NCI-H345 treated with DMSO at 0.1 percent for 48 hours (cell line): Measurements from ENCODE around the gene RAB40A.
A peak's percentile ranks its signal among the peaks of the same experiment; 100 is the strongest.
"Not testable (repeated sequence)": the region's sequence is repeated elsewhere in the genome, so short reads cannot be mapped to it uniquely, and the experiment has no call there.

Experiments
- DNase-seq: peaks from one replicate; lab custom pipeline; 2025; ENCODE audit not compliant: unreplicated experiment; lab: John Stamatoyannopoulos, UW

Gene RAB40A

DNA sequence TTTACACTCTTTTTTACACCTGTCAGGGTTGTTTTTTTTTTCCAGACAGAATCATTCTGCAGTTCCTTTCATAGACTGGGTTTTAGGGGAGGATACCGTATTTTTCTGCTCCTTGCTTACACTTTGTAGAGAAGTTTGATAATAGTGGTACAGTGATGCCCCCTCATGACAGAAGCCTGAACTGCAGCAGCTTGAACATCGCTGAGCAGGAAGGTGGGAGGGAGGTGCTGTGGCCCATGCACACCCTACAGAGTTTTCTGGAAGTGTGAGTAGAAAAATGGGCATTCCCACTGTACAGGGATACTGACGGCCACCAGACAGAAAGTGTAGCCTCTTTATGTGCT is 54.5 kb downstream of the RAB40A start:
- DNase-seq: peak; percentile 43

- DNase-seq: peak; percentile 12
These were observed 55.1 kb downstream of the RAB40A start for GRCh38 chrX:103464072-103464773.

GRCh38 chrX:103461156-103461555 is 58.1 kb downstream of the RAB40A start:
- no peak for DNase-seq

GRCh38 chrX:103460001-103460755 is 59.1 kb downstream of the RAB40A start:
- not testable (repeated sequence) for DNase-seq

GRCh38 chrX:103453655-103454054 is 65.6 kb downstream of the RAB40A start:
- DNase-seq: no peak
